OCI-LY7 (cell line): ENCODE results near the gene IPO13. TPM values are rescaled to one million over a fixed set of nuclear protein-coding genes. Genes with fewer than 3 reads are reported as not detected.

Experiments
- BruUV-seq: library from RNA; stranded (reverse); fragments of 400-500 nt; replicated peaks from 2 replicates; lab custom pipeline; 2021; lab: Mats Ljungman, UMichigan
- CTCF ChIA-PET: fragments of 300-600 bp; sonication (Branson Sonifier 250); formaldehyde crosslinking; loops from one replicate; lab custom pipeline; 2022; ENCODE audit warnings: antibody characterized with exemption; ENCODE audit not compliant: unreplicated experiment; lab: Charles Lee
- POLR2A ChIA-PET: fragments of 300-600 bp; sonication (Branson Sonifier 250); formaldehyde crosslinking; loops from one replicate; lab custom pipeline; 2022; ENCODE audit warnings: antibody characterized with exemption; lab: Charles Lee
- DNase-seq: peaks from one replicate; pipeline ENCODE4 v3.0.0-alpha.2; 2015; ENCODE audit warnings: low spot score
- H2AFZ ChIP-seq: fragments of 200-600 bp; sonication (generic), shearing (Covaris generic); 2 replicates; pipeline ENCODE4 v1.6.1; 2014; ENCODE audit warnings: mild to moderate bottlenecking, antibody characterized with exemption, low read length, moderate library complexity
- H3K27ac ChIP-seq: fragments of 200-600 bp; sonication (generic); 2 replicates; pipeline ENCODE4 v1.5.1; 2014; ENCODE audit warnings: mixed run types, low read depth, mild to moderate bottlenecking, moderate library complexity, low read length, inconsistent platforms; ENCODE audit not compliant: poor library complexity, severe bottlenecking
- H3K36me3 ChIP-seq: fragments of 200-600 bp; sonication (generic); 2 replicates; pipeline ENCODE4 v1.6.1; 2014; ENCODE audit warnings: mild to moderate bottlenecking, antibody characterized with exemption, low read length, moderate library complexity, mixed read lengths; ENCODE audit not compliant: insufficient read depth
- H3K4me1 ChIP-seq: fragments of 200-600 bp; sonication (generic); 2 replicates; pipeline ENCODE4 v1.5.1; 2014; ENCODE audit warnings: mild to moderate bottlenecking, low read length; ENCODE audit not compliant: insufficient read depth, poor library complexity, severe bottlenecking
- H3K4me2 ChIP-seq: fragments of 200-600 bp; sonication (generic); 2 replicates; pipeline ENCODE4 v1.6.1; 2014; ENCODE audit warnings: mild to moderate bottlenecking, low read length
- H3K4me3 ChIP-seq: fragments of 200-600 bp; sonication (generic); 2 replicates; pipeline ENCODE4 v1.5.1; 2014; ENCODE audit warnings: mild to moderate bottlenecking, low read depth, low read length; ENCODE audit not compliant: poor library complexity, severe bottlenecking
- H3K79me2 ChIP-seq: fragments of 200-600 bp; sonication (generic); 2 replicates; pipeline ENCODE4 v1.6.1; 2016; ENCODE audit warnings: low read depth, mild to moderate bottlenecking, low read length, moderate library complexity, mixed read lengths; ENCODE audit not compliant: insufficient read depth
- H3K9me2 ChIP-seq: fragments of 200-600 bp; sonication (generic); 2 replicates; pipeline ENCODE4 v1.6.1; 2016; ENCODE audit warnings: mild to moderate bottlenecking, low read length, mixed read lengths; ENCODE audit not compliant: insufficient read depth
- H3K9me3 ChIP-seq: fragments of 200-600 bp; sonication (generic); 2 replicates; pipeline ENCODE4 v1.6.1; 2014; ENCODE audit warnings: mild to moderate bottlenecking, mixed run types, low read length, mixed read lengths
- H4K20me1 ChIP-seq: fragments of 200-600 bp; sonication (generic); 2 replicates; pipeline ENCODE4 v1.6.1; 2014; ENCODE audit warnings: mild to moderate bottlenecking, antibody characterized with exemption, low read length, moderate library complexity, mixed read lengths; ENCODE audit not compliant: insufficient read depth
- EZH2phosphoT487 ChIP-seq: fragments of 200-600 bp; sonication (generic); IDR thresholded peaks from 2 replicates; pipeline ENCODE4 v1.6.1; 2018; ENCODE audit warnings: low read depth, borderline replicate concordance, mild to moderate bottlenecking, mixed run types, antibody characterized with exemption, low read length, moderate library complexity, mixed read lengths
- intact Hi-C: fragments of 100-400 bp; cut with micrococcal nuclease; formaldehyde crosslinking; loops from one replicate; pipeline ENCODE4 v1.10.0; 2022; ENCODE audit not compliant: unreplicated experiment
- total RNA-seq, 2 experiments: library from RNA; depleted of rRNA in 1 of 2; stranded (reverse); fragments of >200 nt in 1 of 2; shearing (Covaris generic) in 1 of 2; gene quantifications; 2 replicates each; pipeline ENCODE4 v1.2.3, GENCODE V29; 2014 to 2022
- TF ChIP-seq, protein P1 (sequence below): fragments of 200-600 bp; sonication (generic); conservative IDR thresholded peaks from 2 replicates; pipeline ENCODE4 v1.5.1; 2014; ENCODE audit warnings: mild to moderate bottlenecking, antibody characterized with exemption, low read length, moderate library complexity, mixed read lengths

IPO13 gene
- total RNA-seq, 2 experiments from 2014 or later = 17.8 to 24.1 TPM

- H3K36me3 ChIP-seq = peaks cover 24% of the 10 kb centered on the region; the same call in 1 of the 2 replicates
- H3K4me1 ChIP-seq = no peaks in the 10 kb centered on the region
- H3K4me2 ChIP-seq = no peak overlapping the region
- H3K9me3 ChIP-seq = no peaks in the 10 kb centered on the region
- H3K9me2 ChIP-seq = no peaks in the 10 kb centered on the region
- H3K4me3 ChIP-seq = no peak overlapping the region
- BruUV-seq = no TSS peak
- no peak overlapping the region for H2AFZ ChIP-seq
- intact Hi-C loops = no loop called here
- CTCF ChIA-PET = no interaction called here
- DNase-seq = no peak
- H3K79me2 ChIP-seq = no peaks in the 10 kb centered on the region
- TF ChIP-seq, protein P1, sequence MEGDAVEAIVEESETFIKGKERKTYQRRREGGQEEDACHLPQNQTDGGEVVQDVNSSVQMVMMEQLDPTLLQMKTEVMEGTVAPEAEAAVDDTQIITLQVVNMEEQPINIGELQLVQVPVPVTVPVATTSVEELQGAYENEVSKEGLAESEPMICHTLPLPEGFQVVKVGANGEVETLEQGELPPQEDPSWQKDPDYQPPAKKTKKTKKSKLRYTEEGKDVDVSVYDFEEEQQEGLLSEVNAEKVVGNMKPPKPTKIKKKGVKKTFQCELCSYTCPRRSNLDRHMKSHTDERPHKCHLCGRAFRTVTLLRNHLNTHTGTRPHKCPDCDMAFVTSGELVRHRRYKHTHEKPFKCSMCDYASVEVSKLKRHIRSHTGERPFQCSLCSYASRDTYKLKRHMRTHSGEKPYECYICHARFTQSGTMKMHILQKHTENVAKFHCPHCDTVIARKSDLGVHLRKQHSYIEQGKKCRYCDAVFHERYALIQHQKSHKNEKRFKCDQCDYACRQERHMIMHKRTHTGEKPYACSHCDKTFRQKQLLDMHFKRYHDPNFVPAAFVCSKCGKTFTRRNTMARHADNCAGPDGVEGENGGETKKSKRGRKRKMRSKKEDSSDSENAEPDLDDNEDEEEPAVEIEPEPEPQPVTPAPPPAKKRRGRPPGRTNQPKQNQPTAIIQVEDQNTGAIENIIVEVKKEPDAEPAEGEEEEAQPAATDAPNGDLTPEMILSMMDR = no peak
- TF ChIP-seq EZH2phosphoT487 = no peak
- no peaks in the 10 kb centered on the region; the same call in 1 of the 2 replicates for H4K20me1 ChIP-seq
- POLR2A ChIA-PET = no interaction called here
- H3K27ac ChIP-seq = no peak overlapping the region
Observed at GRCh38 chr1:43961692-43962091, 14.9 kb downstream of the IPO13 start.

DNA sequence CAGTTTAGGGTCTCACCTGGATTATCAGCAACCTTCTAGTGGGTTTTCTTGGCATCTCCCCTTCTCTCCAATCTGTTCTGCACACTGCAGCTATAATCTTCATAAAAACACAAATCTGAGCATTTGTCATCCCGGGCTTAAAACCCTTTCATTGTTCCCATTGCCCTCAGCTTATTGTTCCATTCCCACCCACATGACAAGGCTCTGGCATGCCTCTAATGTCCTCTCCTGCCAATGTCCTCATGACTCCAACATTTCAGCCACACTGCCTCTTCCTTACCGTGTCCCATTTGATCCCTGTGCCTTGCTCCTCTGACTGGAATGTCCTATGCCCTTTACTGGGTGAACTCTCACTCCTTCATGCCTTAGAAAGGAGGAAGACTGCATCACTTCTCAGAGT, 15.6 kb downstream of the IPO13 start:
- POLR2A ChIA-PET = no interaction called here

DNA sequence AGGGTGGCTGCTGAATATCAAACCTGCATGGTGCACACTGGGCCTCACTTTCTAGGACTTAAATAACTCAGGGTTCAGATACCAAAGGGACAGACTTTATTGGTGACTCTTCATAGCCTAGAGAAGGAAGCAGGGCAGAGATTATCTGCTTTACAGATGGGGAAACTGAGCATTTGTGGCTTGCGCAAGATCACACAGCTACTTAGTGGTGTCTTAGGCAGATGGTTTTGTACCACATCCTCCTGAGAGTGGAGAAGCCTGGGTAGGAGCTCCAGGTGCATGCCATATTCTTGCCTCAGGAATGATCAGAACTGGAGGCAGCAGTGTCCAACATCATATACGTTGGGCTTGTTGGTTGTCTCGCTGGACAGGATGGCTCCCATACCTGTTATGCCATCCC, 16.3 kb downstream of the IPO13 start:
- no peaks in the 10 kb centered on the region for H4K20me1 ChIP-seq
- H3K4me3 ChIP-seq = no peak overlapping the region
- no peaks in the 10 kb centered on the region for H3K9me3 ChIP-seq
- no peaks in the 10 kb centered on the region for H3K9me2 ChIP-seq
- H3K36me3 ChIP-seq = peaks cover 11% of the 10 kb centered on the region; the same call in 1 of the 2 replicates
- DNase-seq = no peak
- H3K4me2 ChIP-seq = no peak overlapping the region
- no peaks in the 10 kb centered on the region for H3K79me2 ChIP-seq
- no peak overlapping the region for H2AFZ ChIP-seq
- intact Hi-C loops = no loop called here
- TF ChIP-seq EZH2phosphoT487 = no peak
- TF ChIP-seq, protein P1 = no peak
- H3K4me1 ChIP-seq = no peaks in the 10 kb centered on the region
- BruUV-seq = no TSS peak
- POLR2A ChIA-PET = no interaction called here
- no peak overlapping the region for H3K27ac ChIP-seq
- CTCF ChIA-PET = no interaction called here

More for the DNA sequence above, 15.6 kb downstream of the IPO13 start:
- DNase-seq = no peak
- H3K9me3 ChIP-seq = no peaks in the 10 kb centered on the region
- no peak overlapping the region for H3K4me2 ChIP-seq
- intact Hi-C loops = no loop called here
- H3K36me3 ChIP-seq = peaks cover 17% of the 10 kb centered on the region; the same call in 1 of the 2 replicates
- no peak overlapping the region for H3K4me3 ChIP-seq
- no peaks in the 10 kb centered on the region; the same call in 1 of the 2 replicates for H4K20me1 ChIP-seq
- no peaks in the 10 kb centered on the region for H3K9me2 ChIP-seq
- H3K4me1 ChIP-seq = no peaks in the 10 kb centered on the region
- no peak overlapping the region for H2AFZ ChIP-seq
- H3K79me2 ChIP-seq = no peaks in the 10 kb centered on the region
- no TSS peak for BruUV-seq
- TF ChIP-seq EZH2phosphoT487 = no peak
- TF ChIP-seq, protein P1 = no peak
- CTCF ChIA-PET = no interaction called here
- no peak overlapping the region for H3K27ac ChIP-seq
